ENCODE results near the gene VPS13D. TPM values are rescaled to one million over a fixed set of nuclear protein-coding genes. Genes with fewer than 3 reads are reported as not detected.

Gene VPS13D
- total RNA-seq, 1 donor from 2014 or later, result 81.7 TPM

DNA sequence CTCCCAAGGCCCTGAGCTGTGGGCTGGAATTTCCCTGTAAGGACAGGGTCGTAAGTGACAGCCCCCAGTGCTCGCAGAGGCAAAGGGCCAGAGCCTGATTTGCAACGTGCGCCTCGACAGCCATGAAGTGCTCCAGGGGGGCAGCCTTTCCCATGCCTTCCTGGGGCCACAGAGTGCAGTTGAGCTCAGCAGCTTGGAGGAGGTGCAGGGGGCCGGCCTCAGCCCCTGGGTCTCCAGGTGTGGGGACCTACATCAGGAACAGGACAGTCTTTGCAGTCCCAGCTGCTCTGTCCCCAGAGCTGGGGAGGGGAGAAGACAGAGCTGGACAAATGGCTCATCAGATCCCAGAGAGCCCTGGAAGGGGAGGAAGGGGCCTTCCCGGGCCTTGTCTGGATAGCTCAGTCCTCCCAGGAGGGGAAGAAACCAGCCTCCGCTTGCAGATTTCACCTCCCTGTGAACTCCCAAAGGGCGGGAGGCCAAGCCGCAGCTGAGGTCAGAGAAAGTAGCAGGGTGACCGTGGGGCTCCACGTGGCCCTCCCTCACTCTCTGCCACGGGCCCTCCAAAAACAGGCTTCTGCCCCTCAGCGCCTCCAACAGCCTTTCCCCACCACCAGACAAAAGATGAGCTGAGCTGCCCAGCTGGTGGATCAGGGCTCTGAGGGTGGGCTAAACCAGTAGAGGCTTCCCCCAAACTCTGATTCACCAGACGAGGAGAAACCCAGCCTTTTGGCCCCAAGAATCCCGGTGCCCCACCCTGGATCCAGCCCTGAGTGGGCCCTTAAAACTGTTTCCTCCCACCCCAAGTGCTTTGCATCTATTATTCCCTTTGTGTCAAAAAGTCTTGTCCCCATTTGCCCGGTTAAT, 311.7 kb downstream of the VPS13D start:
- peak; percentile 14 to 49 for ATAC-seq
- H3K27me3 ChIP-seq (ENCODE audit: low read depth), result no peaks in the 10 kb centered on the region
- H3K4me1 ChIP-seq, result peaks cover 39% of the 10 kb centered on the region
- intact Hi-C loops (cut with DNase I), result no loop called here
- no peak overlapping the region for H3K4me3 ChIP-seq
- DNase-seq, result peak; percentile 49
- TF ChIP-seq, protein P1, sequence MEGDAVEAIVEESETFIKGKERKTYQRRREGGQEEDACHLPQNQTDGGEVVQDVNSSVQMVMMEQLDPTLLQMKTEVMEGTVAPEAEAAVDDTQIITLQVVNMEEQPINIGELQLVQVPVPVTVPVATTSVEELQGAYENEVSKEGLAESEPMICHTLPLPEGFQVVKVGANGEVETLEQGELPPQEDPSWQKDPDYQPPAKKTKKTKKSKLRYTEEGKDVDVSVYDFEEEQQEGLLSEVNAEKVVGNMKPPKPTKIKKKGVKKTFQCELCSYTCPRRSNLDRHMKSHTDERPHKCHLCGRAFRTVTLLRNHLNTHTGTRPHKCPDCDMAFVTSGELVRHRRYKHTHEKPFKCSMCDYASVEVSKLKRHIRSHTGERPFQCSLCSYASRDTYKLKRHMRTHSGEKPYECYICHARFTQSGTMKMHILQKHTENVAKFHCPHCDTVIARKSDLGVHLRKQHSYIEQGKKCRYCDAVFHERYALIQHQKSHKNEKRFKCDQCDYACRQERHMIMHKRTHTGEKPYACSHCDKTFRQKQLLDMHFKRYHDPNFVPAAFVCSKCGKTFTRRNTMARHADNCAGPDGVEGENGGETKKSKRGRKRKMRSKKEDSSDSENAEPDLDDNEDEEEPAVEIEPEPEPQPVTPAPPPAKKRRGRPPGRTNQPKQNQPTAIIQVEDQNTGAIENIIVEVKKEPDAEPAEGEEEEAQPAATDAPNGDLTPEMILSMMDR (IDR thresholded peaks at IDR 0.05), result no peak
- H3K9me3 ChIP-seq, result no peaks in the 10 kb centered on the region
- H3K36me3 ChIP-seq, result no peaks in the 10 kb centered on the region
- peak overlapping the region; percentile 54 for H3K27ac ChIP-seq

DNA sequence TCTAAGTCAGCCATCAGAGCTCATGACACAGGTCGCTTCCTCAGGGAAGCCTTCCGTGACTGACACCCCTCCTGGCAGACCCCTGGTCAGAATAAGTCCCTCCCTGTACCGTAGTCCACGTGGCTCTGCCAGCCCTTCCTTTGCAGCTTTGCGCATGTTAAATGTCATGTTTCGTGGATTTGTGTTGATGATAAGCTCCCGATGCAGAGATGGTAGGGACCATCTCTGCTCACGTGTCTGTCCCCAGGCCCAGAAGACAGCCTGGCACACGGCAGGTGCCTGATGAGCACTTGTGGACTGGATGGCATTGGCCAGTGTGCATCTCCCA, 312.3 kb downstream of the VPS13D start:
- TF ChIP-seq, protein P1 (IDR thresholded peaks at IDR 0.05), result no peak
- H3K27me3 ChIP-seq (ENCODE audit: low read depth), result no peaks in the 10 kb centered on the region
- DNase-seq (peak; percentile 23), ATAC-seq (no peak)
- no peaks in the 10 kb centered on the region for H3K36me3 ChIP-seq
- peaks cover 45% of the 10 kb centered on the region for H3K4me1 ChIP-seq
- intact Hi-C loops (cut with DNase I), result no loop called here
- no peak overlapping the region for H3K27ac ChIP-seq
- H3K9me3 ChIP-seq, result no peaks in the 10 kb centered on the region
- H3K4me3 ChIP-seq, result no peak overlapping the region

DNA sequence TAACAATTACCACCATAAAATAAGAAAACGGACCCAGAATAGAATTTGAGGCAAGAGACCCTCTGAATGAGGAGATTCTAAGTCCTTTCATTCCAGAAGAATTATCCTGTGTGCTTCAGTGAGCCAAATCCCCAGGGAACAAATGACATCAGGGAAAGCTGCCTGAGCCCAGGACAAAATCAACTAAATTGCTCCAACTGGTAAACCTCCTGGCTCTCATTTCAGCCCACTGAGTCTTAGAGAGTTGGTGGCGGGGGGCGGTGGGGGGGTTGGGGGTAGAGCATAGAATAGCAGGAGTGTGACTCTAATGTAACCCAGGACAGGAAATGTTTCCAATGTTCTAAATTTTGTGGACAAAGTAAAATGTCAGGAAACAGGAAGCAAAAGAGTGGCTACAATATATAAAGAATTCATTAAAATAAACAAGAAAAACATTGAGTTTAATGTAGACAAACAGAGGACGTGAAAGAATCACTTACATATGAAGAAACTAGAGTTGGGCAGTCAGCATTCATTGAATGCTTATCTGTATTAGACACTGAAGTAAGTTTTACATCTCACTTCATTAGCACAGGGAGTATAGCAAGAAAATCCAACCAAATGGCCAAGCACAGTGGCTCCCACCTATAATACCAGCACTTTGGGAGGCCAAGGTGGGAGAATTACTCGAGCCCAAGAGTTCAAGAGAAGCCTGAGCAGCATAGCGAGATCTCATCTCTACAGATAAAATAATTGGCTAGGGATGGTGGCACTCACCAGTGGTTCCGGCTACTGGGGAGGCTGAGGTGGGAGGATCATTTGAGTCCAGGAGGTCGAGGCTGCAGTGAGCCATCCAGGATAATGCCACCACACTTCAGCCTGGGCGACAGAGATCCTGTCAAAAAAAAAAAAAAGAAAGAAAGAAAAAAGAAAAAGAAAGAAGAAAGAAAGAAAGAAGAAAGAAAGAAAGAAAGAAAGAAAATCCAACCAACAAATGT, 313.1 kb downstream of the VPS13D start:
- Histone ChIP-seq H3K27me3 (ENCODE audit: low read depth) (no peaks in the 10 kb centered on the region), H3K4me3 (no peak overlapping the region), H3K4me1 (peaks cover 53% of the 10 kb centered on the region), H3K27ac (no peak overlapping the region), H3K9me3 (no peaks in the 10 kb centered on the region), H3K36me3 (no peaks in the 10 kb centered on the region)
- TF ChIP-seq, protein P1 (IDR thresholded peaks at IDR 0.05), result no peak
- intact Hi-C loops (cut with DNase I), result no loop called here
- DNase-seq, result peak; percentile 10
- no peak for ATAC-seq

DNA sequence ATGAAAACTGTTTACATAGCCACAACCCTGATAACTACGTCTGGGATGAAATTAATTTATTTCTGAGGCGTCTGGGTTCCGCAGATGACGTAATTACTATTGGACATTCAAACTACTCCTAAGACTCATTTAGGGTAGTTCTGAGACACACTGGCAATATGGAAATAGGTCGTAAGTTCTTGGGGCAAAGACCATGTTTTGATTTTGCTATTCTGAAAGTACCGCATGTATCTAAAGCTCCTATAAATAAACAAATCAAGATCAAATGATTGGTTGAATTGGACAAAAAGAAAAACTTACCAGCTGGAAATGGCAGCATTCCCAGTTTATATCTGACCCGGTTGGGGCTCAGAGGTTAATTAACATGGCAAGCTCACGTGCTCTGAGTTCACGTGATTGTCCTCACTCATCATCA, 313.9 kb downstream of the VPS13D start:
- intact Hi-C loops (cut with DNase I), result no loop called here
- Histone ChIP-seq H3K36me3 (no peaks in the 10 kb centered on the region), H3K27ac (no peak overlapping the region), H3K27me3 (ENCODE audit: low read depth) (no peaks in the 10 kb centered on the region), H3K4me1 (peaks cover 61% of the 10 kb centered on the region), H3K9me3 (no peaks in the 10 kb centered on the region), H3K4me3 (no peak overlapping the region)
- TF ChIP-seq, protein P1 (IDR thresholded peaks at IDR 0.05), result no peak
- no peak for ATAC-seq
- DNase-seq, result no peak

DNA sequence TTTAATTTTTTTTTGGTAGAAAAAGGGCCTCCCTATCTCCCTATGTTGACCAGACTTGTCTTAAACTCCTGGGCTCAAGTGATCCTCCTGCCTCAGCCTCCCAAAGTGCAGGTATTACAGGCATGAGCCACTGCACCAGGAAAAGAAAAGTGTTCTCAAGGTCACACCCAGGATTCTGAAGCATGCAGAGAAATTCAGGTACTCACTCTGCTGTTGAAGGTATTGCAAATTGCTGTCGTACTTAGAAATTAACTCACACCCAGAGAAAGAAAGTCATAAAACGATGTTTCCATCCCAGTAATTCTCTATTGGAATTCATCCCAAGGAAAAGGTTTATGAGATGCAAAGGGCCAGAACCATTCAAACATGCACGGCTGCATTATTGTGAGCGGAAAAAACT, 314.5 kb downstream of the VPS13D start:
- Histone ChIP-seq H3K27me3 (ENCODE audit: low read depth) (no peaks in the 10 kb centered on the region), H3K36me3 (no peaks in the 10 kb centered on the region), H3K9me3 (no peaks in the 10 kb centered on the region), H3K27ac (no peak overlapping the region), H3K4me1 (peaks cover 66% of the 10 kb centered on the region), H3K4me3 (no peak overlapping the region)
- DNase-seq, result peak; percentile 5
- intact Hi-C loops (cut with DNase I), result no loop called here
- ATAC-seq, result no peak
- TF ChIP-seq, protein P1 (IDR thresholded peaks at IDR 0.05), result no peak

Measured in lower lobe of right lung (tissue), 2 donors.